Measurements from ENCODE around the gene ACKR3. TPM values are rescaled to one million over a fixed set of nuclear protein-coding genes. Genes with fewer than 3 reads are reported as not detected.

ACKR3 gene
- total RNA-seq, 4 donors from 2014 or later: 24.9 to 52.9 (median 51.0) TPM

- Histone ChIP-seq H3K27me3 (no peaks in the 10 kb centered on the region), H3K4me1 (peaks cover 0 to 19% (median 18%) of the 10 kb centered on the region in 4 donors), H3K27ac (replicated peaks in 1 of 4) (no peak overlapping the region), H3K36me3 (peaks cover 18 to 29% (median 28%) of the 10 kb centered on the region in 4 donors), H3K9me3 (no peaks in the 10 kb centered on the region), H3K4me3 (no peak overlapping the region)
- no peak for TF ChIP-seq EP300 (IDR thresholded peaks at IDR 0.05)
- no peak for TF ChIP-seq POLR2A (IDR thresholded peaks at IDR 0.05; ENCODE audit: low read depth)
- TF ChIP-seq POLR2AphosphoS5 (IDR thresholded peaks at IDR 0.05): no peak
- no peak for TF ChIP-seq CTCF (IDR thresholded peaks at IDR 0.05)
- intact Hi-C loops (cut with DNase I): no loop called here
- 88% methylated on average over 10 of the region's 14 CpGs for WGBS
- no peak for DNase-seq (ENCODE audit: extremely low spot score)
These were observed 14.1 kb downstream of the ACKR3 start for GRCh38 chr2:236583621-236584203.

GRCh38 chr2:236584521-236585384 lies 15.1 kb downstream of the ACKR3 start:
- intact Hi-C loops (cut with DNase I): no loop called here
- Histone ChIP-seq H3K4me1 (peaks cover 0 to 9% (median 7%) of the 10 kb centered on the region in 4 donors), H3K9me3 (no peaks in the 10 kb centered on the region), H3K27me3 (no peaks in the 10 kb centered on the region), H3K36me3 (peaks cover 18 to 29% (median 28%) of the 10 kb centered on the region in 4 donors), H3K27ac (replicated peaks in 1 of 4) (no peak overlapping the region), H3K4me3 (no peak overlapping the region)
- TF ChIP-seq POLR2AphosphoS5 (IDR thresholded peaks at IDR 0.05) (no peak), EP300 (IDR thresholded peaks at IDR 0.05) (no peak), CTCF (IDR thresholded peaks at IDR 0.05) (no peak), POLR2A (IDR thresholded peaks at IDR 0.05; ENCODE audit: low read depth) (no peak)
- 81% methylated on average over 13 of the region's 16 CpGs for WGBS
- no peak for DNase-seq (ENCODE audit: extremely low spot score)

- no peak overlapping the region for H3K4me3 ChIP-seq
- peaks cover 12 to 21% (median 20%) of the 10 kb centered on the region in 4 donors for H3K36me3 ChIP-seq
- no peaks in the 10 kb centered on the region for H3K9me3 ChIP-seq
- H3K27ac ChIP-seq (replicated peaks in 1 of 4): no peak overlapping the region
- TF ChIP-seq POLR2AphosphoS5 (IDR thresholded peaks at IDR 0.05) (no peak), POLR2A (IDR thresholded peaks at IDR 0.05; ENCODE audit: low read depth) (no peak), EP300 (IDR thresholded peaks at IDR 0.05) (no peak), CTCF (IDR thresholded peaks at IDR 0.05) (no peak)
- 82% methylated on average over 5 of the region's 5 CpGs for WGBS
- no peak for DNase-seq (ENCODE audit: extremely low spot score)
- H3K4me1 ChIP-seq: no peaks in the 10 kb centered on the region
- H3K27me3 ChIP-seq: no peaks in the 10 kb centered on the region
- intact Hi-C loops (cut with DNase I): no loop called here
These were observed 16.3 kb downstream of the ACKR3 start for GRCh38 chr2:236585966-236586365.

GRCh38 chr2:236587861-236588815 lies 18.5 kb downstream of the ACKR3 start:
- H3K36me3 ChIP-seq: peaks cover 0 to 5% (median 2%) of the 10 kb centered on the region in 4 donors
- H3K9me3 ChIP-seq: no peaks in the 10 kb centered on the region
- no peaks in the 10 kb centered on the region for H3K4me1 ChIP-seq
- no peaks in the 10 kb centered on the region for H3K27me3 ChIP-seq
- TF ChIP-seq EP300 (IDR thresholded peaks at IDR 0.05) (no peak), POLR2AphosphoS5 (IDR thresholded peaks at IDR 0.05) (no peak), CTCF (IDR thresholded peaks at IDR 0.05) (no peak), POLR2A (IDR thresholded peaks at IDR 0.05; ENCODE audit: low read depth) (no peak)
- no peak for DNase-seq (ENCODE audit: extremely low spot score)
- WGBS: 92% methylated on average over 32 of the region's 32 CpGs
- no peak overlapping the region for H3K4me3 ChIP-seq
- no peak overlapping the region for H3K27ac ChIP-seq (replicated peaks in 1 of 4)
- intact Hi-C loops (cut with DNase I): no loop called here
